MM.1S (cell line): ENCODE data around the gene TRAF3IP1.

Source experiments
- CTCF ChIP-seq: fragments of 300-600 bp; sonication (generic); IDR thresholded peaks from 2 replicates; pipeline ENCODE4 v1.5.1; 2016; ENCODE audit warnings: antibody characterized with exemption, low read length, mixed read lengths
- EZH2 ChIP-seq: fragments of 300-600 bp; sonication (generic); optimal IDR thresholded peaks from 2 replicates; pipeline ENCODE3; 2017; ENCODE audit warnings: low read depth, mild to moderate bottlenecking, antibody characterized with exemption, low read length, mixed read lengths
- EZH2phosphoT487 ChIP-seq: fragments of 300-600 bp; sonication (generic); IDR thresholded peaks from 2 replicates; pipeline ENCODE4 v1.6.1; 2018; ENCODE audit warnings: antibody characterized with exemption, low read length

GRCh38 chr2:238358769-238359168, 38.5 kb downstream of the TRAF3IP1 start:
- TF ChIP-seq CTCF (no peak), EZH2 (no peak), EZH2phosphoT487 (no peak)
